ENCODE results near the gene DNAJB4.

DNA sequence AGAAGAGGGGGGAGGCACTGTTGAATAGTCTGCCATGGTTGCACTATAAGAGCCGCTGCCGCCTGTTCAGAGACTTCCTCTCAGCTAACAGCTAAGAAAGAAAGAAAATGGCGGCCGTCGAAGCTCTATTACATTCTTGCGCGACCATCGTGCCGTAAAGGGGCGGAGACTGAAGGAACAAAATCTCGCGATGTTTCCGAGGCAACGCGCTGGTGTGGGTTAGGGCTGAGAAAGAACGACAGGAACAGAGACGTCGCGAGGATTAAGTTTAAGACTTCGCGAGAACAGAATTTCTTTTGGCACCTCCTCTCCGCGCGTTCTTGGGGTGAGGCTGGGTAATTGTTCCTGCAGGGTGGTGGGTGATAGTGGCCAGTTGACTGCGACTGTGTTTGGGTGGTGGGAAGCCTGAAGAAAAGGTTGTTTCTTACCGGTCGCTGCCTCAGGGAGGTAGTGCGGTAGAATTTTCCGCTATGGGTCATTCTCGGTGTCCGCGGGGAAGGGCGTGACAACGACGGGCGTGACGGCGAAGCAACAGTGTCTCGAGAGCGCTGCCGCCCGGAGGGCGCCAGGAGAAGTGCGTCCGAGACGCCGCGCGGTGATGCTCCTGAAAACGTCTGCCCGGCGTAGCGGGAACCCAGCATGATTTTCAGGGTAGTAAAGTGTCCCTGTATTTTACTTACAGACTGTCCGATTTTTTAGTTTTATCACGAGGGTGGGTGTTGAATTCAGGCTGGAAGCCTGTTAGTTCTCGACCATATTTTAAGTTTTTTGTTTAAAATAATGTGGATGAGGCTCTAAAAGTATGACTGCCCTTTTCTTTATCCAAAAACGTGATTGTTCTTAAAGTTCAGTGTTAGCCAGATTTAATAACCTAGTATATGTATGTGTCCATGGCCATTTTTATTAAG lies 25.5 kb upstream of the DNAJB4 start, which contains the start of gene FUBP1:
- no peak for TF ChIP-seq EZH2 (IDR thresholded peaks at IDR 0.05; ENCODE audit: borderline replicate concordance, low read length)
- TF ChIP-seq, protein P1, sequence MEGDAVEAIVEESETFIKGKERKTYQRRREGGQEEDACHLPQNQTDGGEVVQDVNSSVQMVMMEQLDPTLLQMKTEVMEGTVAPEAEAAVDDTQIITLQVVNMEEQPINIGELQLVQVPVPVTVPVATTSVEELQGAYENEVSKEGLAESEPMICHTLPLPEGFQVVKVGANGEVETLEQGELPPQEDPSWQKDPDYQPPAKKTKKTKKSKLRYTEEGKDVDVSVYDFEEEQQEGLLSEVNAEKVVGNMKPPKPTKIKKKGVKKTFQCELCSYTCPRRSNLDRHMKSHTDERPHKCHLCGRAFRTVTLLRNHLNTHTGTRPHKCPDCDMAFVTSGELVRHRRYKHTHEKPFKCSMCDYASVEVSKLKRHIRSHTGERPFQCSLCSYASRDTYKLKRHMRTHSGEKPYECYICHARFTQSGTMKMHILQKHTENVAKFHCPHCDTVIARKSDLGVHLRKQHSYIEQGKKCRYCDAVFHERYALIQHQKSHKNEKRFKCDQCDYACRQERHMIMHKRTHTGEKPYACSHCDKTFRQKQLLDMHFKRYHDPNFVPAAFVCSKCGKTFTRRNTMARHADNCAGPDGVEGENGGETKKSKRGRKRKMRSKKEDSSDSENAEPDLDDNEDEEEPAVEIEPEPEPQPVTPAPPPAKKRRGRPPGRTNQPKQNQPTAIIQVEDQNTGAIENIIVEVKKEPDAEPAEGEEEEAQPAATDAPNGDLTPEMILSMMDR (IDR thresholded peaks at IDR 0.05; ENCODE audit: low read length), result peak; percentile 73
